Measurements from ENCODE around the gene HIGD1C.
"Not testable (repeated sequence)": the region's sequence is repeated elsewhere in the genome, so short reads cannot be mapped to it uniquely, and the experiment has no call there.

Gene HIGD1C

GRCh38 chr12:50934371-50934851 is 17.9 kb upstream of the HIGD1C start:
- no peak for DNase-seq

GRCh38 chr12:50934981-50935807 is 17.1 kb upstream of the HIGD1C start:
- no peak for DNase-seq

GRCh38 chr12:50936821-50937530 is 15.4 kb upstream of the HIGD1C start:
- DNase-seq = no peak

GRCh38 chr12:50937653-50938052 is 14.7 kb upstream of the HIGD1C start:
- no peak for DNase-seq

GRCh38 chr12:50947933-50948626 is 4.3 kb upstream of the HIGD1C start:
- no peak for DNase-seq

- DNase-seq = no peak
Measured at GRCh38 chr12:50948798-50949197, 3.5 kb upstream of the HIGD1C start.

- no peak for DNase-seq
Measured at GRCh38 chr12:50949801-50950302, 2.5 kb upstream of the HIGD1C start.

- DNase-seq = no peak
Measured at GRCh38 chr12:50951112-50951511, 1.2 kb upstream of the HIGD1C start.

GRCh38 chr12:50953047-50953446 is 703 bp downstream of the HIGD1C start:
- no peak for DNase-seq

GRCh38 chr12:50954789-50955188 is 2.4 kb downstream of the HIGD1C start:
- not testable (repeated sequence) for DNase-seq

GRCh38 chr12:50955288-50955687 is 2.9 kb downstream of the HIGD1C start:
- DNase-seq = no peak

GRCh38 chr12:50955697-50956096 is 3.4 kb downstream of the HIGD1C start:
- DNase-seq = no peak

GRCh38 chr12:50960130-50960529 is 7.8 kb downstream of the HIGD1C start:
- no peak for DNase-seq

- no peak for DNase-seq
Measured at GRCh38 chr12:50961708-50962107, 9.4 kb downstream of the HIGD1C start.

GRCh38 chr12:50964432-50964831 is 12.1 kb downstream of the HIGD1C start:
- no peak for DNase-seq

GRCh38 chr12:50971946-50972345 is 19.6 kb downstream of the HIGD1C start:
- no peak for DNase-seq

- DNase-seq = peak; percentile 25
Measured at GRCh38 chr12:50979369-50980052, 27.2 kb downstream of the HIGD1C start.

GRCh38 chr12:50980545-50980944 is 28.2 kb downstream of the HIGD1C start:
- no peak for DNase-seq

GRCh38 chr12:50981319-50982239 is 29.2 kb downstream of the HIGD1C start:
- no peak for DNase-seq

GRCh38 chr12:50984586-50985298 is 32.4 kb downstream of the HIGD1C start:
- DNase-seq = no peak

- no peak for DNase-seq
Measured at GRCh38 chr12:50985322-50985721, 33.0 kb downstream of the HIGD1C start.

All from stimulated activated CD4-positive, alpha-beta T cell treated with anti-CD3 and anti-CD28 coated beads, Interleukin-4, amount 100 ng/mL, for 1 hour (primary cell).